NT2/D1 (cell line): Measurements from ENCODE around the gene TMEM53.

Experiments
- DNase-seq: peaks from one replicate; pipeline ENCODE4 v3.0.0-alpha.2; 2011; ENCODE audit warnings: low read depth, low spot score
- H3K27me3 ChIP-seq: 2 replicates; pipeline ENCODE4 v1.6.0; 2011; ENCODE audit warnings: mild to moderate bottlenecking; ENCODE audit not compliant: insufficient read length, insufficient read depth
- H3K36me3 ChIP-seq: 2 replicates; pipeline ENCODE4 v1.6.1; 2011; ENCODE audit warnings: mild to moderate bottlenecking, low read length, mixed read lengths; ENCODE audit not compliant: insufficient read depth, insufficient read length
- H3K4me1 ChIP-seq: 2 replicates; pipeline ENCODE4 v1.5.1; 2011; ENCODE audit not compliant: insufficient read depth, insufficient read length
- H3K4me3 ChIP-seq: 2 replicates; pipeline ENCODE4 v1.5.1; 2011; ENCODE audit warnings: low read depth; ENCODE audit not compliant: insufficient read length
- H3K9ac ChIP-seq: 2 replicates; pipeline ENCODE4 v1.6.0; 2011; ENCODE audit warnings: low read depth; ENCODE audit not compliant: insufficient read length
- H3K9me3 ChIP-seq: 2 replicates; pipeline ENCODE4 v1.5.1; 2011; ENCODE audit warnings: mild to moderate bottlenecking, low read length; ENCODE audit not compliant: insufficient read depth
- SUZ12 ChIP-seq: IDR thresholded peaks from 2 replicates; pipeline ENCODE4 v1.6.1; 2011; ENCODE audit not compliant: insufficient read length, insufficient read depth; ENCODE audit errors: extremely low read depth
- YY1 ChIP-seq: IDR thresholded peaks from 2 replicates; pipeline ENCODE4 v1.6.1; 2011; ENCODE audit not compliant: insufficient read length, insufficient read depth
- ZNF274 ChIP-seq: IDR thresholded peaks from 2 replicates; pipeline ENCODE4 v1.6.1; 2011; ENCODE audit warnings: mild to moderate bottlenecking, low read depth, low read length

Gene TMEM53

GRCh38 chr1:44685881-44686280, 11.6 kb upstream of the TMEM53 start:
- H3K9ac ChIP-seq = no peak overlapping the region
- H3K27me3 ChIP-seq = no peaks in the 10 kb centered on the region
- DNase-seq = no peak
- no peaks in the 10 kb centered on the region for H3K36me3 ChIP-seq
- no peak overlapping the region for H3K4me3 ChIP-seq
- no peak for TF ChIP-seq SUZ12
- TF ChIP-seq ZNF274 = no peak
- TF ChIP-seq YY1 = no peak
- H3K9me3 ChIP-seq = no peaks in the 10 kb centered on the region
- H3K4me1 ChIP-seq = peaks cover 6% of the 10 kb centered on the region

GRCh38 chr1:44685218-44685617, 10.9 kb upstream of the TMEM53 start:
- H3K27me3 ChIP-seq = no peaks in the 10 kb centered on the region
- TF ChIP-seq YY1 = no peak
- no peak for TF ChIP-seq ZNF274
- TF ChIP-seq SUZ12 = no peak
- no peak overlapping the region for H3K9ac ChIP-seq
- H3K4me1 ChIP-seq = peaks cover 6% of the 10 kb centered on the region
- no peak for DNase-seq
- H3K4me3 ChIP-seq = no peak overlapping the region
- no peaks in the 10 kb centered on the region for H3K9me3 ChIP-seq
- no peaks in the 10 kb centered on the region for H3K36me3 ChIP-seq

GRCh38 chr1:44684525-44684924, 10.2 kb upstream of the TMEM53 start:
- Histone ChIP-seq H3K27me3 (no peaks in the 10 kb centered on the region), H3K36me3 (no peaks in the 10 kb centered on the region), H3K9me3 (no peaks in the 10 kb centered on the region), H3K4me1 (peaks cover 6% of the 10 kb centered on the region), H3K4me3 (no peak overlapping the region), H3K9ac (no peak overlapping the region)
- DNase-seq = no peak
- TF ChIP-seq ZNF274 (no peak), SUZ12 (no peak), YY1 (no peak)

- no peak for DNase-seq
- Histone ChIP-seq H3K36me3 (no peaks in the 10 kb centered on the region), H3K27me3 (no peaks in the 10 kb centered on the region), H3K9ac (no peak overlapping the region), H3K4me1 (peaks cover 6% of the 10 kb centered on the region), H3K4me3 (no peak overlapping the region), H3K9me3 (no peaks in the 10 kb centered on the region)
- TF ChIP-seq ZNF274 (no peak), SUZ12 (no peak)
Measured at GRCh38 chr1:44682883-44683265, 8.6 kb upstream of the TMEM53 start.

GRCh38 chr1:44681905-44682882, 7.9 kb upstream of the TMEM53 start:
- H3K4me3 ChIP-seq = no peak overlapping the region
- peaks cover 6% of the 10 kb centered on the region for H3K4me1 ChIP-seq
- H3K36me3 ChIP-seq = no peaks in the 10 kb centered on the region
- no peaks in the 10 kb centered on the region for H3K27me3 ChIP-seq
- TF ChIP-seq YY1 (no peak), ZNF274 (no peak), SUZ12 (no peak)
- no peaks in the 10 kb centered on the region for H3K9me3 ChIP-seq
- no peak overlapping the region for H3K9ac ChIP-seq
- no peak for DNase-seq

GRCh38 chr1:44679468-44679867, 5.2 kb upstream of the TMEM53 start:
- H3K27me3 ChIP-seq = no peaks in the 10 kb centered on the region
- H3K36me3 ChIP-seq = no peaks in the 10 kb centered on the region
- TF ChIP-seq YY1 (no peak), ZNF274 (no peak), SUZ12 (no peak)
- no peak overlapping the region for H3K4me3 ChIP-seq
- no peak for DNase-seq
- H3K9ac ChIP-seq = no peak overlapping the region
- H3K4me1 ChIP-seq = peaks cover 6% of the 10 kb centered on the region
- no peaks in the 10 kb centered on the region for H3K9me3 ChIP-seq

GRCh38 chr1:44678626-44679025, 4.3 kb upstream of the TMEM53 start:
- H3K4me1 ChIP-seq = peaks cover 6% of the 10 kb centered on the region

GRCh38 chr1:44678120-44678519, 3.8 kb upstream of the TMEM53 start:
- TF ChIP-seq YY1 = no peak
- no peak for TF ChIP-seq ZNF274
- TF ChIP-seq SUZ12 = no peak
- no peaks in the 10 kb centered on the region for H3K9me3 ChIP-seq
- peaks cover 9% of the 10 kb centered on the region for H3K4me1 ChIP-seq
- no peaks in the 10 kb centered on the region for H3K36me3 ChIP-seq
- no peak overlapping the region for H3K9ac ChIP-seq
- H3K4me3 ChIP-seq = no peak overlapping the region
- no peak for DNase-seq
- H3K27me3 ChIP-seq = no peaks in the 10 kb centered on the region

More at GRCh38 chr1:44678626-44679025, 4.3 kb upstream of the TMEM53 start:
- DNase-seq = no peak
- H3K9me3 ChIP-seq = no peaks in the 10 kb centered on the region
- TF ChIP-seq YY1 (no peak), SUZ12 (no peak), ZNF274 (no peak)
- H3K9ac ChIP-seq = no peak overlapping the region
- no peak overlapping the region for H3K4me3 ChIP-seq
- no peaks in the 10 kb centered on the region for H3K36me3 ChIP-seq
- no peaks in the 10 kb centered on the region for H3K27me3 ChIP-seq
